Activated CD4-positive, alpha-beta memory T cell treated with anti-CD3 and anti-CD28 coated beads, Interleukin-2, amount 10 ng/mL, durations not matched to agents 7 days and 5 days (primary cell): ENCODE measurements around the gene JAM3. TPM values are rescaled to one million over a fixed set of nuclear protein-coding genes. Genes with fewer than 3 reads are reported as not detected.

Experiments
- CTCF ChIA-PET: fragments of 350-600 bp; sonication (Branson Sonifier 250); formaldehyde crosslinking; loops from one replicate; lab custom pipeline; 2021; ENCODE audit warnings: antibody characterized with exemption, inconsistent platforms; lab: Charles Lee
- POLR2A ChIA-PET: fragments of 350-600 bp; sonication (Branson Sonifier 250); formaldehyde crosslinking; loops from one replicate; lab custom pipeline; 2021; ENCODE audit warnings: antibody characterized with exemption; lab: Charles Lee
- DNase-seq: peaks from one replicate; pipeline ENCODE4 v3.0.0-alpha.2; 2020
- H3K27ac Mint-ChIP-seq: one replicate; pipeline ENCODE4 v1.8.0; 2021; ENCODE audit warnings: mild to moderate bottlenecking, mixed read lengths
- H3K27me3 Mint-ChIP-seq: one replicate; pipeline ENCODE4 v1.8.0; 2021; ENCODE audit warnings: mixed read lengths
- H3K36me3 Mint-ChIP-seq: one replicate; pipeline ENCODE4 v1.8.0; 2021; ENCODE audit warnings: low read depth, mixed read lengths
- H3K4me1 Mint-ChIP-seq: one replicate; pipeline ENCODE4 v1.8.0; 2021; ENCODE audit warnings: mixed read lengths
- H3K4me3 Mint-ChIP-seq: one replicate; pipeline ENCODE4 v1.8.0; 2021; ENCODE audit warnings: mild to moderate bottlenecking, mixed read lengths
- H3K9me3 Mint-ChIP-seq: one replicate; pipeline ENCODE4 v1.8.0; 2021; ENCODE audit warnings: mixed read lengths
- total RNA-seq, 2 experiments: library from RNA; stranded (reverse); gene quantifications; one replicate each; pipeline ENCODE4 v1.2.3, GENCODE V29; 2021

The JAM3 gene
- total RNA-seq, 2 experiments from 2014 or later: 4.5 to 5.1 TPM

GRCh38 chr11:134131628-134132244, 62.9 kb downstream of the JAM3 start:
- no peak overlapping the region for H3K27ac Mint-ChIP-seq
- H3K36me3 Mint-ChIP-seq: peaks cover 3% of the 10 kb centered on the region
- H3K4me1 Mint-ChIP-seq: no peaks in the 10 kb centered on the region
- H3K9me3 Mint-ChIP-seq: peaks cover 11% of the 10 kb centered on the region
- peaks cover 14% of the 10 kb centered on the region for H3K27me3 Mint-ChIP-seq
- H3K4me3 Mint-ChIP-seq: no peak overlapping the region
- ChIA-PET POLR2A (no interaction called here), CTCF (no interaction called here)
- no peak for DNase-seq

- H3K27me3 Mint-ChIP-seq: peaks cover 14% of the 10 kb centered on the region
- ChIA-PET CTCF (no interaction called here), POLR2A (no interaction called here)
- H3K4me3 Mint-ChIP-seq: no peak overlapping the region
- no peak overlapping the region for H3K27ac Mint-ChIP-seq
- H3K9me3 Mint-ChIP-seq: peaks cover 11% of the 10 kb centered on the region
- peaks cover 3% of the 10 kb centered on the region for H3K36me3 Mint-ChIP-seq
- DNase-seq: no peak
- no peaks in the 10 kb centered on the region for H3K4me1 Mint-ChIP-seq
Observed at GRCh38 chr11:134132808-134133207, 63.9 kb downstream of the JAM3 start.

GRCh38 chr11:134134167-134134566, 65.3 kb downstream of the JAM3 start:
- CTCF ChIA-PET: interaction anchor here (0.6 to 1.8 kb wide), 3 partner anchors 83 to 206 kb away, joined by 3 to 14 read pairs (median 5); no protein-coding TSS in a partner anchor
- H3K36me3 Mint-ChIP-seq: peaks cover 3% of the 10 kb centered on the region
- no peak for DNase-seq
- H3K9me3 Mint-ChIP-seq: peaks cover 11% of the 10 kb centered on the region
- H3K27ac Mint-ChIP-seq: no peak overlapping the region
- POLR2A ChIA-PET: no interaction called here
- H3K4me3 Mint-ChIP-seq: no peak overlapping the region
- H3K27me3 Mint-ChIP-seq: peaks cover 14% of the 10 kb centered on the region
- no peaks in the 10 kb centered on the region for H3K4me1 Mint-ChIP-seq

DNA sequence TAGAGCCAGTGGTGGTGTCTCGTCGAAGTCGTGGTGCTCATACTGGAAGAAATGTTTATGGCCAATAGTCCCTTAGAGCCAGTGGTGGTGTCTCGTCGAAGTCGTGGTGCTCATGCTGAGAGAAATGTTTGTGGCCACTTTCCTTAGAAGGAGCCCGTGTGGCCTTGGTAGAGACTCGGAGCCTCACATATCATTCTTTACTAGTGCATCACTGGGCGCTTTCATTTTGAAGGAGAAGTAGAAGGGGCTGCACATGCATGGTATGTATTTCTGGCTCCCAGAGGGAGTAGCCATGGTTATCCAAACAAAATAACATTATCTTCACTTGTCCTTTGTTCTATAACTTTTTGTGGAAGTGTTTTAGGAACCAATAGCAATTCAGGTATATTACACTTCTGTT, 69.5 kb downstream of the JAM3 start:
- no peak overlapping the region for H3K4me3 Mint-ChIP-seq
- no peaks in the 10 kb centered on the region for H3K36me3 Mint-ChIP-seq
- CTCF ChIA-PET: interaction anchor here (0.9 to 2.7 kb wide), 3 partner anchors 88 to 210 kb away, joined by 4 to 28 read pairs (median 13); no protein-coding TSS in a partner anchor
- no peak for DNase-seq
- H3K27me3 Mint-ChIP-seq: peaks cover 10% of the 10 kb centered on the region
- POLR2A ChIA-PET: no interaction called here
- H3K4me1 Mint-ChIP-seq: peaks cover 6% of the 10 kb centered on the region
- H3K27ac Mint-ChIP-seq: no peak overlapping the region
- no peaks in the 10 kb centered on the region for H3K9me3 Mint-ChIP-seq

GRCh38 chr11:134139303-134139872, 70.5 kb downstream of the JAM3 start:
- H3K4me3 Mint-ChIP-seq: no peak overlapping the region

GRCh38 chr11:134139873-134140331, 71.0 kb downstream of the JAM3 start:
- H3K27me3 Mint-ChIP-seq: no peaks in the 10 kb centered on the region
- DNase-seq: peak; percentile 57
- peaks cover 10% of the 10 kb centered on the region for H3K36me3 Mint-ChIP-seq
- no peak overlapping the region for H3K4me3 Mint-ChIP-seq
- peaks cover 7% of the 10 kb centered on the region for H3K9me3 Mint-ChIP-seq
- POLR2A ChIA-PET: no interaction called here
- no peak overlapping the region for H3K27ac Mint-ChIP-seq
- CTCF ChIA-PET: interaction anchor here (1.0 to 2.7 kb wide), 5 partner anchors 41 to 212 kb away, joined by 3 to 28 read pairs (median 4); no protein-coding TSS in a partner anchor
- H3K4me1 Mint-ChIP-seq: peaks cover 17% of the 10 kb centered on the region

More at GRCh38 chr11:134139303-134139872, 70.5 kb downstream of the JAM3 start:
- DNase-seq: no peak
- peaks cover 4% of the 10 kb centered on the region for H3K27me3 Mint-ChIP-seq
- H3K36me3 Mint-ChIP-seq: peaks cover 8% of the 10 kb centered on the region
- peaks cover 7% of the 10 kb centered on the region for H3K9me3 Mint-ChIP-seq
- ChIA-PET POLR2A (no interaction called here), CTCF (interaction anchor here (0.9 to 2.7 kb wide), 7 partner anchors 9 to 211 kb away, joined by 3 to 28 read pairs (median 4); no protein-coding TSS in a partner anchor)
- H3K27ac Mint-ChIP-seq: no peak overlapping the region
- peaks cover 16% of the 10 kb centered on the region for H3K4me1 Mint-ChIP-seq

DNA sequence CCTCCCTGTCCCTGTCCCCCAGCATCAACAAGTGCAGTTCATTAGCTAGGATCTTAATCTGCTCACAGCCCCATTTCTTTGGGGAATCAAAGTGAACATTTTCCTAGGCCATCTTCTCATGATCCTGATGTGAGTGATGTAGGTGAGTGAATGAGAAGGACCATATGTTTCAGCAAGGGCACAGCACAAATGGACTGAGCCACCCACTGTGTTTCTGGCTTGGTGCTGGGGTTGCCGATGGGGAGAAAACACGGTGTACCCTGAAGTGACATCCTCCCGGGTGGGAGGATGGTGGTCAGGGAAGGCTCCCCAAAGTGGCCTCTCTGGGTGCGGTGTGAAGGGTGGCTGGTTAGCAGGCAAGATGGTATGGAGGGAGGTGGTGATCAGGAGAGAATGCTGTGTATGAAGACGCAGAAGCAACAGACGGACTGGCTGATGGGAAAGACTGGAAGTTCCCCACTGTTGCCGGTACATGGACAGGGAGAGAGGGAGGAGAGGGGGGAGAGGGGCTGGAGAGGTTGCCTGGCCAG, 72.2 kb downstream of the JAM3 start:
- no peaks in the 10 kb centered on the region for H3K27me3 Mint-ChIP-seq
- ChIA-PET POLR2A (no interaction called here), CTCF (interaction anchor here (2.4 to 3.5 kb wide), 3 partner anchors 90 to 213 kb away, joined by 13 to 28 read pairs (median 19); no protein-coding TSS in a partner anchor)
- DNase-seq: no peak
- H3K4me1 Mint-ChIP-seq: peaks cover 17% of the 10 kb centered on the region
- H3K4me3 Mint-ChIP-seq: no peak overlapping the region
- H3K36me3 Mint-ChIP-seq: peaks cover 14% of the 10 kb centered on the region
- peaks cover 7% of the 10 kb centered on the region for H3K9me3 Mint-ChIP-seq
- H3K27ac Mint-ChIP-seq: no peak overlapping the region

GRCh38 chr11:134142536-134142935, 73.7 kb downstream of the JAM3 start:
- Mint-ChIP-seq H3K36me3 (peaks cover 15% of the 10 kb centered on the region), H3K4me1 (peaks cover 17% of the 10 kb centered on the region), H3K27ac (no peak overlapping the region), H3K4me3 (no peak overlapping the region), H3K27me3 (no peaks in the 10 kb centered on the region), H3K9me3 (peaks cover 7% of the 10 kb centered on the region)
- ChIA-PET CTCF (interaction anchor here (3.5 kb wide), 1 partner anchor 92 kb away, joined by 19 read pairs; no protein-coding TSS in a partner anchor), POLR2A (no interaction called here)
- no peak for DNase-seq

DNA sequence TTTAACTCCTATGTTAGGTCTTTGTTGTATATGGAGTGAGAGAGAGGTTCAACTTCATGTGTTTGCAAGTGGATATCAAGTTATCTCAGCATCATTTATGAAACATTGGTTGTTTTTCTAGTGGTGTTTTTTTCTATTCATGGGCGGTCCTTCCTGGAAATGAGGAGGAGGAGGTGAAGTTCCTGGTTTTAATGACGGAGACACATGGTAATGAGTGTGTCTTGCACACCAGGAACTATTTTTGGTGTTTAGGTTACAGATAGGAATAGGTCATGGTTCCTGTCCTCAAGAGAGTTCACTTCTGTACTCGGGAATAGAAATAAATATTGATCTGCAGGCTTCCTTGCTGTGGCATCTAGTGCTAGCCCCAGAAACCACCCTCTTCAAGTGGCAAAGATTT, 74.9 kb downstream of the JAM3 start:
- Mint-ChIP-seq H3K9me3 (peaks cover 7% of the 10 kb centered on the region), H3K36me3 (peaks cover 26% of the 10 kb centered on the region), H3K4me3 (no peak overlapping the region), H3K27ac (no peak overlapping the region), H3K4me1 (peaks cover 17% of the 10 kb centered on the region), H3K27me3 (no peaks in the 10 kb centered on the region)
- POLR2A ChIA-PET: no interaction called here
- no peak for DNase-seq
- CTCF ChIA-PET: interaction anchor here (3.5 kb wide), 1 partner anchor 93 kb away, joined by 19 read pairs; no protein-coding TSS in a partner anchor

DNA sequence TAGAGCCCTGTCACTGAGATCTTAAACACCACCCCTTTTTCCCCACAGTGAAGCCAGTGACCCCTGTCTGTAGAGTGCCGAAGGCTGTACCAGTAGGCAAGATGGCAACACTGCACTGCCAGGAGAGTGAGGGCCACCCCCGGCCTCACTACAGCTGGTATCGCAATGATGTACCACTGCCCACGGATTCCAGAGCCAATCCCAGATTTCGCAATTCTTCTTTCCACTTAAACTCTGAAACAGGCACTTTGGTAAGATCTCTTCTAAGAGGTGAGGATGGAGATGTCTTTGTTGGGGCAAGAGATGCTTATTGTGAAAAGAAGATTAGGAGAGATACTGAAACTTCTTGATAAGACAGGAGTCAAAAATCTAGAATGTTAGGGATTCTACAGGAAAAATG, 75.9 kb downstream of the JAM3 start:
- Mint-ChIP-seq H3K27me3 (no peaks in the 10 kb centered on the region), H3K4me3 (no peak overlapping the region), H3K4me1 (peaks cover 17% of the 10 kb centered on the region), H3K9me3 (peaks cover 7% of the 10 kb centered on the region), H3K36me3 (peaks cover 33% of the 10 kb centered on the region), H3K27ac (no peak overlapping the region)
- ChIA-PET POLR2A (no interaction called here), CTCF (interaction anchor here (3.5 kb wide), 1 partner anchor 94 kb away, joined by 19 read pairs; no protein-coding TSS in a partner anchor)
- no peak for DNase-seq

GRCh38 chr11:134145715-134146114, 76.8 kb downstream of the JAM3 start:
- Mint-ChIP-seq H3K9me3 (peaks cover 7% of the 10 kb centered on the region), H3K4me3 (no peak overlapping the region), H3K27ac (no peak overlapping the region), H3K4me1 (peaks cover 17% of the 10 kb centered on the region), H3K36me3 (peaks cover 34% of the 10 kb centered on the region), H3K27me3 (no peaks in the 10 kb centered on the region)
- DNase-seq: no peak
- ChIA-PET POLR2A (no interaction called here), CTCF (no interaction called here)

DNA sequence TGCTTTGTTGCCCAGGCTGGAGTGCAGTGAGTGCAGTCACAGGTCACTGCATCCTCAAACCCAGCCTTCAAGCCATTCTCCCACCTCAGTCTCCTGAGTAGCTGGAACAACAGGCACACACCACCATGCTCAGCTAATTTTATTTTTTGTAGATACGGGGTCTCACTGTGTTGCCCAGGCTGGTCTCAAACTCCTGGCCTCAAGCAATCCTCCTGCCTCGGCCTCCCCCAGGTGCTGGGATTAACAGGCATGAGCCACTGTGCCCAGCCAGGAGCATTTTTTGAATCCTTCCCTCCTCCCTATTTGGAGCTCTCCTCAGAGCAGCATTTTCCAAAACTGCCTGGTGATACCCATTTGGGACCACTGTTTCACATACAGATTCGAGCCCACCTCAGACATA, 77.7 kb downstream of the JAM3 start:
- Mint-ChIP-seq H3K27ac (no peak overlapping the region), H3K9me3 (peaks cover 7% of the 10 kb centered on the region), H3K27me3 (no peaks in the 10 kb centered on the region), H3K4me1 (peaks cover 17% of the 10 kb centered on the region), H3K4me3 (no peak overlapping the region), H3K36me3 (peaks cover 43% of the 10 kb centered on the region)
- ChIA-PET CTCF (no interaction called here), POLR2A (no interaction called here)
- DNase-seq: no peak

GRCh38 chr11:134149371-134149770, 80.5 kb downstream of the JAM3 start:
- H3K4me3 Mint-ChIP-seq: no peak overlapping the region
- H3K9me3 Mint-ChIP-seq: no peaks in the 10 kb centered on the region
- POLR2A ChIA-PET: no interaction called here
- no peaks in the 10 kb centered on the region for H3K27me3 Mint-ChIP-seq
- H3K4me1 Mint-ChIP-seq: peaks cover under 1% of the 10 kb centered on the region
- peaks cover 51% of the 10 kb centered on the region for H3K36me3 Mint-ChIP-seq
- CTCF ChIA-PET: no interaction called here
- no peak for DNase-seq
- no peak overlapping the region for H3K27ac Mint-ChIP-seq
